ENCODE measurements around the gene TFAP2A. TPM values are rescaled to one million over a fixed set of nuclear protein-coding genes. Genes with fewer than 3 reads are reported as not detected.

The TFAP2A gene
- total RNA-seq, 1 donor, result not detected

DNA sequence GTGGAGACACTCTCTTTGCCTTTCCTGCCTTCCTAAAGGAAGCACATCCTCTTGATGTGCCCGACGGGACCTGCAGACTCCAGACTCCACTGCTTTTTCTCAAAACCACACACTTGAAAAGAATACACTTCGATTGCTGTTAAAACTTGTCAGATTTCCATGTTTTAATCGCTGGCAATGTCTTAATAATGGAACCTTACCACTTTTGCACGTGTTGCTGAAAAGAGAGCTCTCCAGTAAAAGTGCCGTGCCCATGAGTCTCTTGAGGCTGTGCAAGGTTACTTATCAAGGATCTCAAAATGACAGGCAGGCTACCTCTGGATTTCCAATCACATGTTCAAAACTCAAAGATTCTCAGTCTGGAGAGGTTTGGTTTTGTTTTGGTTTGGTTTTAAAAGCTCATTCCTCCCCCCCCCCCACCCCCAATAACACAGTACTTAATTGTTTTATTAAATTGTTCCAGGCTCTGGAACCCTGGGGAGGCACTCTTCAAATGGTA is 12.0 kb upstream of the TFAP2A start:
- no peak for DNase-seq (ENCODE audit: low read depth in 2 of 3, low spot score in 2 of 3)

DNA sequence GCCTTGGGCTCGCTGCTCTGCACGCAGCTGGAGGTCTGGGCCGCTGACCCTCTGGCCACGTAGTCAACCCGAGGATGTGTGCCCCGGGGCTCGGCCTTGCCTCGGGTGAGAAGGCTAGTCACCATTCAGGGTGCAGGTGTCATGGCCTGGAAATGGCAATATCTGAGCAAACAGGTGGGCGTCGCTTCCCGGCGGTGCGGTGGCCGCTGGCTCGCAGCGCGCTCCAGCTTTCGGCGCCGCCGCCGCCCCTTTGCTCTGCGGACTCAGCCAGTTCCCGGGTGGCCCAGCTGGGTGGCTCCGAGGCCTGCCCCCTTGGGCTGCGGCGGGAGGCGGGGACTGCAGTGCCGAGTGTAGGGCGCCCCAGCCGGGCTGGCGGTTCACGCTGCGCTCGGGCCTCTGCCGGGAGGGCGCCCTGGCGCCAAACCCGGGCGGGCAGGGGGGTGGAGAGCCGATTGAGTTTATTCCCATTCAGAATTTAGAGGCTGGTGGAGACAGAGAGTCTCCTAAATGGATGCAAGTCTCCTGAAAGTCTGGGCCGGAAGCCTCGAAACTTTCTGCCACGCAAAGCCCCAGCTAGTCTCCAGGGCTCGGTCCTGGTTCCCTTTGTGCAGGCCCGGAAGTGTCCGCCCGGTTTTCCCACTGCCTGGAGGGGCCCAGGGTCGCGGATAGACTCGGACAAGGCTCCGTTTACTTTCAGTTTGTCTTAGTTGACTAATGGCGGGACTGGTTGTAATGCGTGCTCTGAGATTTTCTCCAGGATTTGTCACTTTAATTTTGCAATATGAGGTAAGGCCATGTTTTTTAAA is 11.3 kb upstream of the TFAP2A start:
- DNase-seq (ENCODE audit: low read depth in 2 of 3, low spot score in 2 of 3), result no peak

DNA sequence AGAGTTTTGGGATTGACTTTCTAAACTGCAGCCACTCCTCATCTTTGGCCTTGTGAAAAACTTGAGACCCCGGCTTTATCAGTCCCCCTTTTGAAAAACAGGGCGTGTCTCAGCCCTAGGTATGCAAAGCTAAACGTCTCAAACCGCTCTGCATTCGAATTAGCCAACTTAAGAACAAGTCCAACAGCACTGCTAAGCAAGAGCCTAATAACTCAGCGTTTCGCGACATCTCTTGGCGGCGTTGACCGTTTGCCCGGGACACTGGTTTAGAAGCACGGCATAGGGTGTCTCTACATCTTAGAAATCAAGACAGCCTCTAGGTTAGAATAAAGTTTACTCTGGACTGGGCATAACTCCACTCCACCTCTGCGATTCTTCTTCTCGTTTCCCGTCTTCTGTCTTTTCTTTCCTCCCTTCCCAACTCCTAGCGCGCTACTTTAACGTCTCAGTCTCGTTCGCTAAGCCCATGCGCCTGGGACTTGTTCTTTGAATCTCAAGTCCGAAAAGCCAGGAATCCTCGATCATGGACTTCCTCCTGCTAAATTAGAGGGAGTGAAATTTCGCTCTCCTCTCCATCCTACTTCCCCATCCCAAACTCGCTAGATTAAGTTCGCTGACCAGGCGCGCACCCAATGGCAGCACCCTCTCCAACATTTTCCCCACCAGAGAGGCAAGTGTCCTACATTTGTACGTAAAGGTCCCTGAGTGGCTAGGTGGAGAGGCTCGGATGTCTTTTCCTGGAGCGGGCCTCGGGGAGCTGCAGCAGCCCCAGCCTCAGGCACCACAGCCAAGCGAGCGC is 10.5 kb upstream of the TFAP2A start:
- no peak for DNase-seq (ENCODE audit: low read depth in 2 of 3, low spot score in 2 of 3)

DNA sequence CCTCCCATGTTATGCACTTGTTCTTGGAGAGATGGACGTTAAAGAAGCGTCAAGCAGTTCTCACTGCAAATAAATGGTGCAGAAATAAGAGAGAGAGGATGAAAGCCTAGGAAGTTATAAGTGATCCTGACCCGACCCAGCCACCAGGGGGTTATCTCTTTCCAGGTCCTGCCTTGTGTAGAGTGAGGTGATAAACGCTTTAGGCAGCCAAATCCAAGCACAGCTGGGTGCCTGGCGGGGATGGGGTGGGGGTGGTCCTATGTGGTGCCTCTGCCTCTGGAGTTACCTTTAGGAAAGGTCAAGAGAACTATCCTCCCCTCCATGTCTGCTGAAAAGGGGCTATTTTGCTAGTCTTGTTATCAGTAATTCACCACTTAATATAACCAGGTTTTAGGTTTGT is 9.2 kb upstream of the TFAP2A start:
- no peak for DNase-seq (ENCODE audit: low read depth in 2 of 3, low spot score in 2 of 3)

DNA sequence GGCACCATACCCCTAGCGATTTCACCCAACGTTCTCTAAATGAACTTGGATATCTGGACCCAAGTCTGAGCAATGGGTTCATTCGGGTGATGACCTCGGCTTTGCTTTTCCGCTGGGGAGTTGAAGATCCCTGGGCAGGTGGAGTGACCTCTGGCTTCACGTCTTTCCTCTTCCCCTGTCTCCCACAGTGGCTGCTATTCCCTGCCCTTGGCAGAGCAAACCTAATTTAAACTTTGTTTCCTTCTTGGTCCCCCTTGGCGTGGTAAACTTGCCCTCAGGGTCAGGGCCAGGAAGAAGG is 7.8 kb upstream of the TFAP2A start:
- no peak for DNase-seq (ENCODE audit: low read depth in 2 of 3, low spot score in 2 of 3)

DNA sequence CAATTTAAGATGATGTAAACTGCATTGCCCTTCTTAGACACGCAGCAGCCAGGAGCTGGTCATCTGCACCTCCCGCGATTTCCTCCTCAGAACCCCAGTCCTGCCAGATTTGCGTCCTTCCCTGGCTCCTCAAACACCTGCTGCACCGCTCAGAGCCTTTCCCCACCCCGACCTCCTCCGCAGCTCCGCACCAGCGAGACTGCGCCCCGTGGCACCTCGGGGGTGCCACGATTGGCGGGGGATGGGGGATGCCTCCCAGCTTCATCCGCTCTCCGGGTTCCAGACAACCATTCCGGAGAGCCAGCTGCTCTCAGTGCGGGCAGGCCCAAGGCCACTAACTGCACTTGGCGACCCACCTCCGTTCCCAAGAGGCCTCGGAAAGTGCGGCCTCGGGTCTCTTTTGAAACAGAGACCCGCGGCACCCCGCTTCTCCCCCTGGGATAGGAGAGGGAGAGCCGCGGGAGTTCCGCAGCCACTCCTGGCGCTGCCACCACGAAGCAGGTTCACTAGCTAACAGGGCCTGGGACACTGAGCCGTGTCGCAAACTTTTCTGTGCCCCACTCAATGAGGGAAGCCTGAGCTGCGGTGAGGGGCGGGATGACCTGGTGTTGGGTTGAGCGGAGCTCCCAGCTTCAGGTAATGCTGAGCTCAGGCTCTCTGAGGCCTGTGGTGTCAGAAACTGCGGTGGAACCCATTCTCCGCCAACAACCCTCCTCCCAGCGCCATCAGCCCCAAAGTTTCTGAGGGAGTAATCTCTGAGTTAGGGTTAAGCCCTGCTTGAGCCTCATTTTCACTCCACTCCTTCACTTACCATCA is 7.3 kb upstream of the TFAP2A start:
- no peak for DNase-seq (ENCODE audit: low read depth in 2 of 3, low spot score in 2 of 3)

DNA sequence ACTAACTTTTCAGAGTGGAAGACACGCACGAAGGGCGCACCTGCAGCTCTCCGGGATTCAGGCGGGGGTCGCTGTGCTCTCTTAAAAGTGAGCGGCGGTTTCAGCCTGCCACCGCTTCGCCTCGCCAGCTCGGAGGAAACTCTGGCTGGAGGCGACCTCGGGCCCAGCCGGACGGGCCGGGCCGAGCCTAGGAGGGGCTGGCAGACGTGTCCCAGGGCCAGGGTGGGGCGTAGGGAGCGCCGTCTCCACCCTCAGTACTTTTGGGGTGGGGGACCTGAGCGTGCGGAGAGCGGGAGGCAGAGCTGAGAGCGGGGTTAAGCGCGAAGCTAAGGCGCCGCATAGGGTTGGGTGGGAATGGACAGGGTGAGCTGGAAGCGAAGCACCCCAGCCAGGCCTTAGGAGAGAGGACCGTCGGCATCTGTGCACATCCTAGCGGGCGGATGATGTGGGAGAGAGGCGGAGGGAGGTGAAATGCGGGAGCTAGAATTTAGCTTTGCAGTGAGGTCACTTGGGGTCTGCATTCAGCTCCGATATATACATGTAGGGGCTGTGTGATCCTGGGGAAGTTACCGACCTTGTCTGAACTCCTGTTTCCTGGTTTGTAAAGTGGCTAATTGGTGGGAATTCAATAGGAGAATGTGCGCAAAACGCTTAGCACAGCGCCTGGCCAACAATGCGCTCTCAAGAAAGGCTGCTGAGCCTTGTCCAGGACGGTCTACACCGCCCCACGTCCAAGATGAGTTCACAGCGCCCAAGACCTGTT is 6.5 kb upstream of the TFAP2A start:
- DNase-seq (ENCODE audit: low read depth in 2 of 3, low spot score in 2 of 3), result no peak

DNA sequence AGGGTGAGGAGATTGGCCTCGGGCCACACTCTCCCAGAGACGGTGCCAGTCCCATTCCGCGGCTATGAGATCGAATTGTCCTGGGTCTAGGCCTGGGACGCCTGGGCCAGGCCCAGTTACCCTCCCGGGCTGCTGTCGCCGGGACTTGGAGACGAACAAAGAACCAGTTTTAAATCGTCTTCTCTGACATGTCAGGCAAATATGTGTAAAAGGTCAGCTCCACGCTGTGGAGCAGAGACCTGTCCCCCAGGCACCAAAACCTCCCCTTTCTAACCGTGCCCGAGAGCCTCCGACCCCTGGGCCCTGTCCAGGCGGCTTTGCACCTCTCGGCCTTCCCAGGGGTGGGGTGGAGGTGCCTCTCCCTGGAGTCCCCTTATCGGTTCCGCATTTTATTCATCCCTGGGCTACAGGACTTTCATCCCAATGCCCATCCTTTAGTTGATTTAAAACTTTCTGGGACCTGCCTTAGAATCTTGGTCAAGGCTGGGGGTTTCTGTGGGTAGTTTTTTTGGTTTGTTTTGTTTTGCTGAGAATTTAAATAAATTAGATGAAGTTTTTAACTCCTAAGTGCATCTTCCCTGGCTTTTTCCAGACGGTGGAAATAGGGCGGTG is 5.8 kb upstream of the TFAP2A start:
- no peak for DNase-seq (ENCODE audit: low read depth in 2 of 3, low spot score in 2 of 3)

DNA sequence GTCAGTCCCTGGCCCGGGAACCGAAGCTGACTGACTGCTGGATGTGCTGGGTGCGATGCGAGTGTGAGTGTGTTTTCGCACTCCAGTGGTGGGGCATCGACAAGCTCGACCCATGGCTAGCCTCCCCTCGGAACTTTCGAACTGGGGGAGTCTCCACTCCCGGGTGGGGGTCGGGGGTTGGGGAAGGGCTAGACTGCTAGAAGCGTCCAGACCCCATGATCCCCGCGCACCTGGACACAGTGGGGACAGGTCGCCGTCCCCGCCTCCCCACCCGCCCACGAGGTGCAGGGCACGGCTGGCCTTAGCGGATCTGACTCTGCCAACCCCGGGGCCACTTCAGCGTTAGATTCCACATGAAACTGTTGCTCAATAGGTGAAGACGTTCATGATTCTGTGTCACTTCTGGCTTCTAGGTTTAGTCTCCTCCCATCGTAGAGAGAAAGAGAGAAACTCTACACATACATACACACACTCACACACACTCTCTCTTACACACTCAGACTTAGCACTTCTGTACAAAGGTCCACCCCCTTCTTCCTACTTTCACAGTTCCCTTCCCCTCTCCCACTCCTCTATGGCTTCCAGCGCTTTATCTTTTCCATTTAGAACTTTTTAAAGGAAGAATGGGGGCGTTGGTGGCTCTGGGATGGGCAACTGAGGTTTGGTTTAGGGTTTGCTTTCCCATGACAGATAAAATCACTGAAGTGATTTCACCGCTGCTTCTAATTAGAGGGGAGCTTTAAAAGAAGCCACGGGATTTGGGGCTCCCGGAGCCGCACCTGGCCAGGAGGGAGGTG is 5.1 kb upstream of the TFAP2A start:
- no peak for DNase-seq (ENCODE audit: low read depth in 2 of 3, low spot score in 2 of 3)

DNA sequence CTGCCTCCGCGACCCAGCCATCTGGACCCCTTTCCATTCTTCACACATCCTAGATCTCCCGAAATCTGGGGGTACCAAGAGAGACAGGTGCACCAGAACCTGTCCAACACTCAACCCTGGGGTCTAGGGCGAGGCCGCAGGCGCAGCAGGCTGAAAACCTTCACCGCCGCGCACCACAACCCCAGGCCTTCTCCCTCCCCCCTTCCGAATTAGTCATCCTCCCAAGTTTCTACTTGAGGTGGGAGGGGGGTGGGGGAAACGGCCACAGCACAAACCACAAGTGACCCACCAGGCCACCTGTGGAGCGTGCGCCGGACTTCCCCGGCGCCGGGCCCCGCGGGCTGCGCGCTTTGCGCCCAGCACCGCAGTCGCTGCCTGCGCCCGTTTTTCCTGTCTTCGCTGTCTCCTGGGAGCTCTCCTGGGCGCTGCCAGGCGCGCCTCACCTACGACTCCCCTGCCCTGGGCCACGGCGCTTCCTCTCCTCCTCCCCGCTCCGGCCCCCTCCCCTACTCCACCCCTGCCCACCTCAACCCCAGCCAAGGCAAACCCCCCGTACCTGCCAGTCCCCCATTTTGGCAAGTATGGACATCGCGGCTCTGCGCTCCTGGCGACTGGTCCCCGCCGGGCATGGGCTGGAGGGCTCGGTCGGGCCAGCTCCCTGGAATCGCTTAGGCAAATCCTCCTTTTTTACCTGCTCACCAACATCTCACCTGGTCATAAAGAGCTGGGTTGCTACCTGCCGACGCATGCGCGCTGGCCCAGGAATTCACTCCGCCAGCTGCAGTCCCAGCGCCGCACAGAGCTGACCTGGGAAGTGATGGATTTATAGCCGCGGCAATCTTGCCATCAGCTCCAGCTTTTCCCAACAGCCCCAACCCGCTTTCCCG is 4.2 kb upstream of the TFAP2A start:
- DNase-seq (ENCODE audit: low read depth in 2 of 3, low spot score in 2 of 3), result no peak

DNA sequence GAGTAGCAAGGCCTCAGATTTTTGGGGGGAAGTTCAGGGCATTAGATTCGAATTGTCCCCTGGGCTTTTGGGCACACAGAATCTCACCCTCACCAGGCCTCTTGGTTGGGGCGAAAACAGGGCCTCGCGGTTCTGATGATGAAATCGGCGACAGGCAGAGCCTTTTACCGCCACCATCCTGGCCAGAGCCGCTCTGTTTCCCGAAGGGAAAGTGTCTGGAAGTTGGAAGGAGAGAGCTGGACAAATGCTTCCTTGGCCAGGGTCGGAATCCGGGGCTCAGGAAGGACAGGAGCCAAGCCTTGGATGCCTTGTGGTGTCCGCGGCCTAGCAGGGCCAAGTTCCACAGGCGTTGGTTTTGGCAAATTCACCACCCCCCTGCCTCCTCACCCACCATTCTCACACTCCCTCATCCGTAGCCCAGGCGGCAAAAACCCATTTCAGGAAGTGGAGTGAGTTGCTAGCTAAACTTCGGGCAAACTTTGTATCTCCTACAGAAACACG is 3.5 kb upstream of the TFAP2A start:
- no peak for DNase-seq (ENCODE audit: low read depth in 2 of 3, low spot score in 2 of 3)

DNA sequence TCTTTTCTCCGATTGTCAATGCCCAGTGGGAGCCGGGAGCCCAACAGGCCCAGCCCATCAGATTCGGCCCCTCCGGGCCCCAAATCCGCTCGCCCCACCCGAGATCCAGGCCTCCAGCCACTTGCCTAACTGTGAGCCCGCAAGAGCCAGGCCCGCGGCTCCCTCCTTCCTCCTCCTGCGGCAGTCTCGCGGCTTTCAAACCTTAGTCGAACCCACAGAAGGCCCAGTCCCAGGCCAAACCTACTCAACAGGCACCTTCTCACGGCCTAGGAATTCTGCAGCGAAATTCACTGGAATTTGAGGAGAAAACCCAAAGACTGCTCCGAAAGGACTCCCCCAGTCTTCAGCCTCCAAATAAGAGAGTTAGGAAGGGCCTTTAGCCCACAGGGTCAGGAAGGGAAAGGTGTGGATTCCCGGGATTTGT is 2.8 kb upstream of the TFAP2A start:
- DNase-seq (ENCODE audit: low read depth in 2 of 3, low spot score in 2 of 3), result no peak

DNA sequence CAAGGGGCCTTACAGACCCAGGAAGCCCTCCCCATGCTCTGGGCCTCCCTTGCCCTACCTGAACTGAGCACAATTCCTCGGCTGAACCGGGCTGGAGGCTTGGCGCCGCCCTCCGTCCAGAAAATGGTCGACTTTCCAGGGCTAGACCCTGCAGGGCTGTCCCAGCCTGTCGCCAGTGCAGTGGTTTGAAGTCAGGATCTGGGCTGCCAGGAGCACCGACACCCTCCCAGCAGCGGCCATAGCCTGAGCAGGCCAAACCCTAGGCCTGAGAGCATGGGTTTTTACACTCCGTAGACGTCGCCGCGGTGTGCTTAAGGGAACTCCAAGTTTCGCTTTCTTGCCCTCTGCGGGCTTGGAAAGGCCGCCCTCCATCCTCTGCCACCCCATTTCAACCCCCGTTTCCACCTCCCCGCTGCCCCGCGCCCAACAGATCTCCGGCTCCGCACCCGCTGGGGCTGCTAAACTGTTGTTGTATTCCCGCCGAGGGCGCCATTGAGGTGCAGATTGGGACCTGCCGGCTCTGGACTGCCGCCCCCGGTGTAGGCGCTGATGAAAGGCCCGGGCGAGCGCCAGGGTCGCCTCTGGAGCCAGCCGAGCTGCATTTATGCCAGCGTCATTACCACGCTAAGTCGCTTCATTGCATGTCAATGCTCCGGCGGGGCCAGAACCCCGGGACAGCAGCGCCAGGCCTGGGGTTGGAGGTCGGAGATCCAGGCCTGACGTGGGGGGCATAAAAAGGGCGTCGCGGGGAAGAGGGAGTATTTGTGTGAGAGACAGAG is 2.2 kb upstream of the TFAP2A start:
- DNase-seq (ENCODE audit: low read depth in 2 of 3, low spot score in 2 of 3), result no peak

DNA sequence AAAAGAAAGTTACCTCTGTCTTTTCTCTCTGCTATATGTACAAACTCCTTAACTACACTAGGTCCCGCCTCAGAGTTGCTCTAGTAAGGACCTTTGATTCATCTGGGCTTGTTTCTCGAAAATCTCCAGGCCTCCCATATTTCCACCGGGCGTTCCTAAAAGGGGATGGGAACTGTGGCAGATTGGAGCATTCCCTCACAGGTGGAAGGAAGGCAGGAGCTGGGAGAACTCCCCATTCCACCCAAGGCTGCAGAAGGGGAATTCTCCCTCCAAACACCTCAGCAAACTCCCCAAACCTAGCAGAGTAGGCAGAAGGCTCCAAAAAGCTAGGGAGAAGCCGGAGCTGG is 1.6 kb upstream of the TFAP2A start:
- DNase-seq (ENCODE audit: low read depth in 2 of 3, low spot score in 2 of 3), result no peak

DNA sequence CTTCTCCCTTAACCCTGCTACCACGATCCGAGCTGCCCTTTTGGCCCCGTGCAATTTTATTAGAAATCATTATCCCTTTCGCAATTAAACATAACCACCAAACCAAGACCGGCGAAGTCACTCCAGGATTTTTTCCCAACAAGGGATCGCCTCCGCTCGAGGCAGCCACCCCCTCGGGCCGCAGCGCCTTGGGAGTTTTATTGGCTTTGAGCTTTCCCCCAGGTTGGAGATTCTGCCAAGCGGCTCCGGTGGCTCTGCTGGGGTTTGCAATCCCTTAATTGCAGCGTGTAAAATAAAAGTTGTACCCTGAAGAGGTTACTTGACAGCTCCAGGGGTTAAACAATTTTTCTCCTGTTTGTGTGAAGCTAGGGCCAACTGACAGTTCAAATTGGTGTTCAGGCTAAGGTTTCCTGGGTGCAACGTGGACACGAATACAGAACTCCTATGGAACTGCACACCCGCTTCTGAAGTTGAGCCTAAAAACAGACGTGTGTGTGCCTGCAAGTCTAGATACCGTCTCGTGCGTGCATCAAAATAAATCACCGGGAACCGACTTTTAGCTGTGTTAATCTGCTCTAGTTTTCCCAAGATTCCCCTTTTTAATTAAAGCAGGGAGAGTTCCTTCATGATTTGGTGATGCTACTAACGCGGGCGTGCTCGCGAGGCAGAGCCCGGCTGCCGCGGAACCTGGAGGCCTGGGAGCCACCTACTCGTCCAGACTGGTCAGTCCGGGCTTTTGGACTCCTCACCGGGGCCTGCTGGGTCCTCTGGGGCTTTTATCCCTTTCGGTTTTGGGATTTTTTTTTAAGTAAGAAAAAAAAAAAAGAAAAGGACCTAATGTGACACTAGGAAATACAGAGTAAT is 975 bp upstream of the TFAP2A start:
- DNase-seq (ENCODE audit: low read depth in 2 of 3, low spot score in 2 of 3), result no peak

Measured in hematopoietic multipotent progenitor cell (in vitro differentiated cells).